Left ventricle myocardium superior (tissue), 1 donor: ENCODE measurements around the gene GOPC. TPM values are rescaled to one million over a fixed set of nuclear protein-coding genes. Genes with fewer than 3 reads are reported as not detected.
"Not testable (repeated sequence)": the region's sequence is repeated elsewhere in the genome, so short reads cannot be mapped to it uniquely, and the experiment has no call there.

Experiments
- ATAC-seq: fragments of 200-7000 bp; cut with Tn5 transposase; one replicate; pipeline ENCODE4 v1.9.1; 2020; ENCODE audit warnings: mild to moderate bottlenecking, moderate library complexity
- DNase-seq: peaks from one replicate; pipeline ENCODE4 v3.0.0-alpha.2; 2020
- intact Hi-C: fragments of 100-400 bp; cut with micrococcal nuclease; formaldehyde crosslinking; loops from one replicate; pipeline ENCODE4 v1.11.0; 2022
- total RNA-seq: library from RNA; stranded (reverse); fragmentation: NEBNext Ultra II Directional; extraction: Animal tissue kit (Norgen Biotek cat#: 25700); gene quantifications from one replicate; pipeline ENCODE4 v1.2.1, GENCODE V29; 2021
- donor health status: DM: no; HTN: yes; CAD: no; lungs with severe emphysema.

Gene GOPC
- total RNA-seq, 1 donor from 2014 or later: 19.3 TPM

GRCh38 chr6:117525607-117526006, 76.7 kb downstream of the GOPC start:
- no peak for ATAC-seq
- intact Hi-C loops: no loop called here
- DNase-seq: no peak

GRCh38 chr6:117521791-117522502, 80.4 kb downstream of the GOPC start:
- no peak for DNase-seq
- no peak for ATAC-seq
- intact Hi-C loops: no loop called here

- intact Hi-C loops: no loop called here
- no peak for ATAC-seq
- DNase-seq: no peak
These were observed 81.5 kb downstream of the GOPC start for GRCh38 chr6:117520603-117521395.

DNA sequence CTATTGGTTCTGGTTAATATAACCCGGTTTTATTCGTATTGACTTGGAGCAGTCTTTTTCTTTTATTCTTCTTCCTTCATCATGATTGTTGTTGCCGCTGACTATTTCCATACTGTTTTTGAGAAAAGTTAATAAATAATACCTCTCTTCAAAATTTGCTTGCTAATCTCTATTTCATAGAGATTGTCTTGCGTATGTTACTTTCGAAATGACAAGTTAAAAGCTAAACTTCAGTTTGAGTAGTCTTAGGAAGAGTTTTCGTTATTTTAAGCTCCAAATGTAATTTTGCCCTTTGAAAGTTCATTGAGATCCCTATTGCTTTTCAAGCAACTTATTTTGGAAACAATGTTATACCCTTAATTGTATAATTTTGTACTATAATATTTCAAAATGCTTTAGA, 83.4 kb downstream of the GOPC start:
- no peak for DNase-seq
- ATAC-seq: no peak
- intact Hi-C loops: no loop called here

GRCh38 chr6:117517995-117518394, 84.3 kb downstream of the GOPC start:
- intact Hi-C loops, DNase-seq, ATAC-seq: not testable (repeated sequence)

DNA sequence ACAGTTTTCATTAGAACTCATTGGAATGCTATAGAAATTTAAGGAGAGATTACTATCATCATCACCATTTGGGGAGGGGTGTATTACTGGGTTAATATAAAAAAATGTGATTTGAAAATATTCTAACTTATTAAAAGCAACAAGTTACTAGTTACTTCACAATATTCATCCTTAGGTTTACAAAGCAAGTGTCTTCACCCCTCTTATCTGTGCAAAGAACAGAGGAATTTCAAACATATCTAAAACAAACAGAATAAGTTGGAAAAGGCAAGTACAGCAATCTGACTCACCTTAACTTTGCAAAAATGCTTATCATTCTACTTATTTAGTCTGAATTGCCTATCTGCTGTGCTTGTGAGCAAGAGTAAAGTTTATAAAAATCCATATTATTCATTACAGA, 87.0 kb downstream of the GOPC start:
- intact Hi-C loops: no loop called here
- ATAC-seq (no peak), DNase-seq (no peak)

DNA sequence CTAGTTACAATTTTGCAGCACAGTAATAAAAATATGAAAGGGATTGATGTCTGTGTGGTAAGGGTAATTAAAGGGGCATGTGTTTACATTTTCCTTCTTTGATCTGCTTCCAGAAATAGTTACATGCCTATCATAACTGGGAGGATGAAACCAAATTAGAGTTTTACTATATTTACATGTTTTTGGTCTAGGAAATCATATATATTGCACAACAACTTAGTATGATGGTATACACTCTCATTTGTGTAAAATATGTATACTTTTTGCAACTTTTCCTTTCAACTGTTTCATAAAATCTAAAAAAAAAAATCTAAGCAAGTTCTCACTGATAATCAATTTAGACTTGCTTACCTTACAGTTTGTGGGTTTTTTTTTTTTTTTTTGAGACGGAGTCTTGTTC, 87.7 kb downstream of the GOPC start:
- DNase-seq (no peak), ATAC-seq (no peak)
- intact Hi-C loops: no loop called here

DNA sequence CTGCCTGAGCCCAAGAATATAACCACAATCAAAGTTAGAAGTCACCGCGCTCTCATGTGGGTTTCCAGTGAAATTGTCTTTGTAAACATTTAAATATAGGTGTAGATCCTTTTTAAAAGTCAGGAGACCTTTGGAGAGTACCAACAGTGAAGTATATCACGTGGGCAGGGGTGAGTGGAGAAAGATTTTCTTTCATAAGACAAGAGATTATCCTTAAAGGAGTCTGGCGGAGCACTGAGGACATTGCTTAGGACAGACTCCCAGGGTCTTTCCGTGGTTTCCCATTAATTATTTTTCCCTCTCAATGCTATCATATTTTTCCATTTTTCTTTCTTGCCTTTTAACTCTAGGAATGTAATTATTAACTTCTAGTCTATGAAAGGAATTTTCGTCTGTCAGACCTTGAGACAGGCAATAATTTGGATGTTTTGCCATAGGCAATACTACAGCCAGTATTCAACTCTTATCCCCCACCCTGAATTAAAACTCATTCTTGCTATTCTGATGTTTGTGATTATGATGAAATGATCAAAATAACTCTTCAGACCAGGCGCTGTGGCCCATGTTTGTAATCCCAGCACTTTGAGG, 88.4 kb downstream of the GOPC start:
- intact Hi-C loops: no loop called here
- no peak for ATAC-seq
- DNase-seq: no peak

DNA sequence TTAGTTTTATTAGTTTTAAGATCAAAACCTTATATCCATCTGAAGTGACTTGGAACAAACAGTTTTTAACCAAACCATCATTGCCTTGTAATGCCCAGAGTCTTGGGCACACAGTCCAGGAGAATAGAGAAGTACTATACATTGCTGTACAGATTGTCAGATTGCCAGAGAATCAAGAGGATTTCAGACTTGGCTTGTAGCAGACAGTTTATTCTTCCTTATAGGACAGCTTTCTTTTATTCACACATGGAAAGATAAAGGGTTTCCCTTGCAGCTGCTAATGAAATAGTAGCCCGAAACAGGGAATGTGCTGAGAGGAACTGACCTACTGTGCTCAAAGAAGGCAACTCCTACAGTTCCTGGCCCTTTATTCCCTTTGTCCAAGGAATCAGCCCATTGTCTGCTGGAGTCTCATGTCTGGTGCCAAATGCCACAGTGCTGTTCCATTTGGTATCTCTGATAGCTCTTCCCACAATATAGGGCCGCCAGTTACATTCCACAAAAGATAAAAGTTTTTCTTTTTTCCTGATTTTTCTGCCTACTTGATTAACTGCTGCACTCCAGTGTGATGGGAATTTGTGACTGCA, 89.2 kb downstream of the GOPC start:
- no peak for ATAC-seq
- intact Hi-C loops: no loop called here

DNA sequence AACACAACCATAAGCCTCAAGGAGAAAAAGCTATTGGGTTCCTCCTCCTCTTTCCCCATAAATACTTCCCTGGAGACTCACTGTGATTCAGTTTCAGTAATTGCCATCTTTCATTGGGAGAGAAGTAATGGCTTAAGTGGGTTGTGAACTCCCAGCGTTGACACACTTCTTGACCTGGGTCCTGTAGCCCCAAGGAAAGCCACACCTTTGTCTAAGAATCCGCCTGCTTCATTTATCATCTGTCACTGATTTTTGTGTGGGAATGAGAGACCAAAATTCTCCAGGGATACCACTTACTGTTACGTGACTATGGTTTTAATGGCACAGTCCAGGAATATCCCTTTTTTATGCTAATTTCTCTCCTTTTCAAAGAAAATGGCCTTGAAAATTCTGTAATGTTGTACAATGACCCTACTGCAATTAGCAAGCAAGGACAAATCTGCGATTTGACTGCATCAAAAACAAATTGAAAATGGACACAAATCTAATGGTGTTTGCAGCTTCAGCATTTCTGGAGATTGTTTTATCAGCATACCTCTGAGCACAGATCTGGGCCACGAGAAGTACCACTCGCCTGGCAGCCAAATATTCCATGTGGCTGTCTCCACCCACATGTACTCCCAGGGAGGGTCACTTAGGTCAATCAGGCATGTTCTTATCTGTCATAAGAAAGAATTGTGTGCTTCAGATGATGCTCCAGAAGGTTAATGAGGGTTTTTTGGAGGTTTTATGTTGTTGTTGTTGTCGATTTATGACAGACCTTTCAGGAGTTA, 90.1 kb downstream of the GOPC start:
- ATAC-seq: peak; percentile 39
- no peak for DNase-seq
- intact Hi-C loops: no loop called here

More for the DNA sequence above, 89.2 kb downstream of the GOPC start:
- no peak for DNase-seq

Other genes with a start within 250 kb of the GOPC start
- gene ROS1, start 176.6 kb downstream of the GOPC start, total RNA-seq: 0.02 TPM
- 6.0 TPM for gene DCBLD1, start 119.8 kb downstream of the GOPC start, total RNA-seq
- 14.4 TPM for gene NUS1, start 73.0 kb upstream of the GOPC start, total RNA-seq